Uterus (tissue), 2 donors: Measurements from ENCODE around the gene NT5DC2.

Experiments used
- POLR2A ChIP-seq, 2 donors: fragments of 450-650 bp; IDR thresholded peaks; one replicate each; pipeline ENCODE4 v1.6.1; 2016; ENCODE audit warnings: antibody characterized with exemption in 2 of 2, mild to moderate bottlenecking in 1 of 2, moderate library complexity in 1 of 2
- TF ChIP-seq, protein P1 (sequence below), 4 experiments: fragments of 200-600 bp in 2 of 4; fragments of 450-650 bp in 2 of 4; sonication (generic) in 2 of 4; IDR thresholded peaks; one replicate each; pipeline ENCODE4 v1.5.1; 2016 to 2019; ENCODE audit warnings: antibody characterized with exemption in 4 of 4, mild to moderate bottlenecking in 2 of 4, moderate library complexity in 1 of 4

DNA sequence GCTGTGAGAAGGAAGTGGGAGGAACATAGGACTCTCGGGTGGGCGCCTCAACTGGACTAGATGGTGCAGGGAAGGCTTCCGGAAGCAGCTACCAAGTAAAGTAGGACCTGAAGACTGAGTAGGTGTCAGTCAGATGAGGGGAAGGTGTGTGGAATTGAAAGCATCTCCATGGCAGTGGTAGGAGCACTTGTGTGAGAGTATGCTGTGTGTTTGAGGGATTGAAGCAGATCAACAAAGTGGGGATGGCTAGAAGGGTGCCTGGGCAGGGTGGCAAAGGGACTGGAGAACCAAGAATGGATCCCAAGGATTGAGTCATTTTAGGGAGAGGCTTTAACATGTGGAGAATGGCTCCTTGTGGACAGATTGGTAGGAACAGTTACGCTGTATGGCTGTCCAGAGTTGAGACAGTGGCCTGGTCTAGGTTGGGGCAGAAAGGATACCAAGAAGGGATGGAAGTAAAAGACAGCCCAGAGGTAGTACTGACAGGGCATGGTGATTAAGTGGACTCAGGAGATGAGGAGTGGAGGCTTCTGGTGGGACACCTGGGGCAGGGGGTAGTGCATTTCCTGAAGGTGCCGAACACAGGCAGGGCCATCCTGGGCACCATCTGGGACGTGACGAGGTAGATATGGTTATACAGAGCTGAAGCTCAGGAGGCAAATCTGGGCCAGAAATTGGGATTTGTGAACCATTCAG is 4.2 kb upstream of the NT5DC2 start:
- TF ChIP-seq, protein P1, sequence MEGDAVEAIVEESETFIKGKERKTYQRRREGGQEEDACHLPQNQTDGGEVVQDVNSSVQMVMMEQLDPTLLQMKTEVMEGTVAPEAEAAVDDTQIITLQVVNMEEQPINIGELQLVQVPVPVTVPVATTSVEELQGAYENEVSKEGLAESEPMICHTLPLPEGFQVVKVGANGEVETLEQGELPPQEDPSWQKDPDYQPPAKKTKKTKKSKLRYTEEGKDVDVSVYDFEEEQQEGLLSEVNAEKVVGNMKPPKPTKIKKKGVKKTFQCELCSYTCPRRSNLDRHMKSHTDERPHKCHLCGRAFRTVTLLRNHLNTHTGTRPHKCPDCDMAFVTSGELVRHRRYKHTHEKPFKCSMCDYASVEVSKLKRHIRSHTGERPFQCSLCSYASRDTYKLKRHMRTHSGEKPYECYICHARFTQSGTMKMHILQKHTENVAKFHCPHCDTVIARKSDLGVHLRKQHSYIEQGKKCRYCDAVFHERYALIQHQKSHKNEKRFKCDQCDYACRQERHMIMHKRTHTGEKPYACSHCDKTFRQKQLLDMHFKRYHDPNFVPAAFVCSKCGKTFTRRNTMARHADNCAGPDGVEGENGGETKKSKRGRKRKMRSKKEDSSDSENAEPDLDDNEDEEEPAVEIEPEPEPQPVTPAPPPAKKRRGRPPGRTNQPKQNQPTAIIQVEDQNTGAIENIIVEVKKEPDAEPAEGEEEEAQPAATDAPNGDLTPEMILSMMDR (IDR thresholded peaks at IDR 0.05) = no peak
- no peak for TF ChIP-seq POLR2A (IDR thresholded peaks at IDR 0.05)
